Stimulated activated CD8-positive, alpha-beta memory T cell treated with anti-CD3 and anti-CD28 coated beads, Interleukin-15, amount 100 ng/mL, for 4 hours (primary cell): ENCODE data around the gene RNU7-1.

Experiments used
- DNase-seq, 2 donors: peaks; one replicate each; pipeline ENCODE4 v3.0.0-alpha.2; 2020; ENCODE audit warnings: low read depth in 2 of 2

RNU7-1 gene

DNA sequence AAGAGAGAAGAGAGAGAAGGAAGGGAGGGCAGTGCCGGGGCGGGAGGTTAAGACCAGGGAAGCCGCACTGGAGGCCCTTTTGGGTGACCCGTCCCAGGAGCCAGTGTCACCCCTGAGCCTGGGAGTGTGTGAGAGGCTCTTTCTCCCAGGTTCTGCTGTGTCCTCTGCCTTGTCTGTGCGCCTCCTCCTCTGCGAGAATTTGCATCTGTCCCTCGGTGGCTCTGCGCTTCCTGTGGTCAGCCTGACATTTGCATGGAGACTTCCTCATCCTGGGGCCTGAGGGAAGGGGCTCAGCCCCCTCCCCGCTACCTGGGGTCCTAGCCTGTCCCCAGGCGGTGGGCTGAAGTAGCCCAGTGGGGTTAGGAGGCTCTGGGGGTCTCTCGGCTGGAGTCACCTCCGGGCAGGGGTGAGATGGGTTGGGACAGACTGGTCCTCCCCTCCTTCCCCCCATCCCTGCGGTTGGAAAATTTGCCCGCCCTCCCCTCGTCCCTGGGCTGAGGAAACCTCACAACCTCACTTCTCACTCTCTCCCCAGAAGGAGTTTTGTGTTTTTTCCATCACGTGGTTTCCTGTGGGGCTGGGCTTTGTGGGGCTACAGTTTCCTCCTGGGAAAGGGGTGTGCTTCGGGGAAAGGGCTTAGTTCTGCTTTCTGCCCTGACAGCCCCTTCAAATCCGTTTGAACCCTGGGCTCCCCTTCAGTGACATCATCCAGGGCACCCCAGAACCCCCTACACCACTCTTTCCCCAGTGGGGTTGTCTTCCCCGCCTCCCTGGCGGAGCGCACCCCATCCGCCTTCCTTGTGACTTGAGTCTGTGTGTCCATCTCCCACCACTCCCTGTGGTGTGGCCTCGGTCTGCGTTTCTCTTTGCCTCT lies 10.1 kb downstream of the RNU7-1 start:
- DNase-seq, result peak; percentile 72 to 88

DNA sequence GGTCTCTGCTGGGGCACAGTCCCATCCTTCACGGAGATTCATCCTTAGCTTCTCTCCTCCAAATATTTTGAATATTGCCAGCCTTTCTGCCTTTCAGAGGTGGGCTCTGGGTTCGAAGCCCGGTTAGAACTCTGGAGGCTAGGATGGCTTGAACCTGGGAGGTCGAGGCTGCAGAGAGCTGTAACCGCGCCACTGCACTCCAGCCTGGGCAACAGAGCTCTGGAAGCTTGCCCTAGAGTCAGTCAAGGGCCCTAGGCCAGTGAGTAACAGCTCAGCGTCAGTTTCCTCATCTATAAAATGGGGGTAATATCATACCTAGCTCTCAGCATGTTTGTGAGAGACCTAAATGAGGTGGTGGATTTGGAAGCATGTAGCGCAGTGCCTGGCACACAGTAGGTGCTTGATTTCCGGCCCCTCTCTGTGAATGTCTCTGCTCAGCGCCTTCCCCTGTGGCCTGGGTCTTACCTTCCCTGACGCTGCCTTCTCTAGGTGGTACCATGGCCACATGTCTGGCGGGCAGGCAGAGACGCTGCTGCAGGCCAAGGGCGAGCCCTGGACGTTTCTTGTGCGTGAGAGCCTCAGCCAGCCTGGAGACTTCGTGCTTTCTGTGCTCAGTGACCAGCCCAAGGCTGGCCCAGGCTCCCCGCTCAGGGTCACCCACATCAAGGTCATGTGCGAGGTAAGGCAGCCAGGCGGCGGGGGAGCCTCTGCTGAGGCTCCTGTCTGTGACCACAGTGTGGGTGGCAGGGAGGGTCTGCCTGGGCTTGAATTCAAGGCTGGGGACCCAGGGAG lies 10.9 kb downstream of the RNU7-1 start:
- DNase-seq, result no peak

DNA sequence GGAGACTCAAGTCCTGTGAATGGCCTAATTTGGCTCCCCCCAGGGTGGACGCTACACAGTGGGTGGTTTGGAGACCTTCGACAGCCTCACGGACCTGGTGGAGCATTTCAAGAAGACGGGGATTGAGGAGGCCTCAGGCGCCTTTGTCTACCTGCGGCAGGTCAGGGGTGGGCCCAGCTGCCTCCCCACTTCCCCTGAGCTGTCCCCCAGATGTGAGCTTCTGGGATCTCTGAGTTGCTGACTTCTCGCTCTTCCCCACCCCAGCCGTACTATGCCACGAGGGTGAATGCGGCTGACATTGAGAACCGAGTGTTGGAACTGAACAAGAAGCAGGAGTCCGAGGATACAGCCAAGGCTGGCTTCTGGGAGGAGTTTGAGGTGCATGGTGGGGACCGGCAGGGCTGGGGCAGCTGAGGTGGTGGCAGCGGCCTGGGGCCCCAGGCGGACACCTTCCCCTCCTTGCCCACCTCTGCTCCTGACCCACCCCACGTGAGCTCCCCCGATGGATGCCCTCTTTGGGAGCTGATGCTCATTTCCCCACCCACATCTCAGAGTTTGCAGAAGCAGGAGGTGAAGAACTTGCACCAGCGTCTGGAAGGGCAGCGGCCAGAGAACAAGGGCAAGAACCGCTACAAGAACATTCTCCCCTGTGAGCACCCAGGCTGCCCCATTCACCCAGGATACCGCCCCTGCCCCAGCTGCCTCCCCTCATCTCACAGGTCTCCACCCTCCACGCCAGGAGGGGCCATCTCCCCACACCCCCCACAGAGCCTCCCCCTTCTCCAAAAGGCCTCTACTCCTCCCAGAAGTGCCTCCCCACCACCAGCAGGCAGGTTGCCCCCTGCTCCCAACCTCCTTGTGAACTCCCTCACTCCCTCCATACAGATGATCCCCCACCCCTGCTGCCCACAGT lies 11.7 kb downstream of the RNU7-1 start:
- DNase-seq, result no peak

GRCh38 chr12:6956021-6956727 lies 12.6 kb downstream of the RNU7-1 start:
- no peak for DNase-seq

DNA sequence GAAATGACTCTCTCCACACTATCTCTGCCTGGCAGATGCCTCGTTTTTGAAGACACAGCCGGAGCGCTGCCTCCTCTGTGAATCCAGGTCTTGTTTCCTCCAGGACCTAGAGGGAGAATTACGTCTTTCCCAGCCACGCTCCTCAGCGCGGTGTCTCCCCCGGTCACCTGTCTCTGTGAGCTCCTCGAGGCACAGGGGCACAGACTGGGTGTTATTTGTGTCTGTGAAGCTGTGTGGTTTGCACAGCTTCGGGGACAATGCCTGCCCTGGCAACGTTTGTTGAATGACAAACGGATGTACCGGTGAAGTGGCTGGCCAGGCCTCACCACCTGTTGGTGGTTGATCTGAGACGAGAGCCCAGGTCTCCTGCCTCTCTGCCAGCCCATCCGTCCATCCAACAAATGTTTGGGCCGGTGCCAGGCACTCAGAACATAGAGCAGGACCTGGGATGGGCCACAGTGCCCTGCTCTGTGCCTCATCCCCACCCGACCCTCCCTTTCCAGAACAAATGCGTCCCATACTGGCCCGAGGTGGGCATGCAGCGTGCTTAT lies 13.6 kb downstream of the RNU7-1 start:
- no peak for DNase-seq

DNA sequence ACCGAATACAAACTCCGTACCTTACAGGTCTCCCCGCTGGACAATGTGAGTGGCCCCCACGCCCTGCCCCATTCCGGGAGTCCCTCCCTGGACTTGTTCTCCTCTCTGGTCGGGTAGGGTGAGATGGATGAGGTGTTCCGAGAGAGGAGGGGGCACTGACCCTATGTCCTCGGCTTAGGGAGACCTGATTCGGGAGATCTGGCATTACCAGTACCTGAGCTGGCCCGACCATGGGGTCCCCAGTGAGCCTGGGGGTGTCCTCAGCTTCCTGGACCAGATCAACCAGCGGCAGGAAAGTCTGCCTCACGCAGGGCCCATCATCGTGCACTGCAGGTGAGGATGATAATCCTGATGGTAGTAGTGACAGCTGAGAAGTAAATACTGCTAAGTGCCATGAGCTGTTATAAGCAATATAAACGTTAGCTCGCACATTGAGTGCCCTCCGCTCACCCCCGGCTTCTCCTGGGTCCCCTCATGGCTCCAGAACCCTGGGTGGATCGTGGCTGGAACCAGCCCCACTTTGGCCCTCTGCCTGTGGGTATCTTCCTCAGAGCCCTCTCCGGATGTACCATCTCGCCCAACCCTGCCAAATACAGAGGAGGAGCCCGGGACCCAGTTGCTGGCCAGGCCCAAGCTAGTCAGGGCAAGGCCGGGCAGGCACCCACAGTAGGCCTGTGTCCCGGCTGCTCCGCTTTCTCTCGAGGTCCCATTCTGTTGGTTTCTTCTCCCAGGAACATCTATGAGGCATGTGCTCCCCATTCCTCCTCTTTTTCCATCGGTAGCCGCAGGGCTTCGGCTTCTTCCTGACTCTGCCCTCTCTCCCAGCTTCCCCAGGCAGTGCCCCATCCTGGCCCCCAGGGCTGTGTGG lies 14.4 kb downstream of the RNU7-1 start:
- DNase-seq, result no peak

- DNase-seq, result no peak
These were observed 15.0 kb downstream of the RNU7-1 start for GRCh38 chr12:6958609-6959057.

GRCh38 chr12:6959058-6959804 lies 15.6 kb downstream of the RNU7-1 start:
- DNase-seq, result no peak

GRCh38 chr12:6959805-6960592 lies 16.4 kb downstream of the RNU7-1 start:
- no peak for DNase-seq

- DNase-seq, result no peak
These were observed 17.1 kb downstream of the RNU7-1 start for GRCh38 chr12:6960593-6961277.

DNA sequence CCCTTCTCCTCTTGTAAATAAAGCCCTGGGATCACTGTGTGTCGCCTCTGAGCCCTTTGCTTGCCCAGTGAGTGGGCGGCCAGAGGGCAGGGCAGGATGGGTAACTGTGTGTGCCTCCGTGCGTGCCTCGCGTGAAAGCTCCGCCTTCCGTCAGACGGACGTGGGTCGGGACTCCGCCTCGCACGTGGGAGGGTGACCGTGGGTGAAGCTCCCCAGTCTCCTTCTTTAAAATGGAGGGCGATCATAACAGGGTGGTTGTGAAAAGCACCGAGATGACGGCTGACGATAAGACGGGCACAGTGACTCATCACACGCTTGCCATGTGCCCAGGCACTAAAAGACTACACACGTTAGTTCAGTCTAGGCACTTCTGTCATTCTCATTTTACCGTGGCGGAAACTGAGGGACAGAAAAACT lies 17.7 kb downstream of the RNU7-1 start:
- peak; percentile 92 to 96 for DNase-seq

GRCh38 chr12:6961695-6962284 lies 18.2 kb downstream of the RNU7-1 start:
- no peak for DNase-seq

- DNase-seq, result no peak
These were observed 18.8 kb downstream of the RNU7-1 start for GRCh38 chr12:6962285-6963015.

- no peak for DNase-seq
These were observed 19.6 kb downstream of the RNU7-1 start for GRCh38 chr12:6963016-6963731.

DNA sequence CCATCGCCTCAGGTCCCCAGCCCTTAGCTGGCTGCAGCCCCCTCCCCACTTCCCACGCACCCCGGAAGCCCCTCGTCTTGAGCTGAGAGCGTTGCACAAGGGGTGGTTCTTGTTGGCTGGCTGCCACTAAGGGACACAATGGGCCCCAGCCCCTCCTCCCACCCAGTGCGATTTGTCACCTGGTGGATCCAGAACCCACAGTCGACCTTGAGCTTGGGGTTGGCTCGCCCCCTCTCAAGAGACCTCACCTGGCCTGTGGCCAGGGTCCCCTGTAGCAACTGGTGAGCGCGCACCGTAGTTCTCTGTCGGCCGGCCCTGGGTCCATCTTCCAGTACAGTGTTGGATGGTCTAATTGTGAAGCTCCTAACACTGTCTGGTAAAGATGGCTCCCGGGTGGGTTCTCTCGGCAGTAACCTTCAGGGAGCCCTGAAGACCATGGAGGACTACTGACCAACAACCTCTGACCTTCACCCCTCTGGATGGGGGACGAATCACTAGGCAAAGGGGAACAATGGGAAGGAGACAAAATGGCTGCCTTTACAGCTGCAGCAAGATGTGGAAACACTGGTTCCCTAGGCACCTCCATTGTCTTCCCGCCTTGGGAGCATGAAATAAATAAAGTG lies 20.3 kb downstream of the RNU7-1 start:
- no peak for DNase-seq
